SK-N-SH treated with all-trans-retinoic acid at 6 μM for 48 hours (cell line): Measurements from ENCODE around the gene CISD3.

ENCODE experiments used
- ATAC-seq: fragments of 200-7000 bp; cut with Tn5 transposase; 3 replicates; pipeline ENCODE4 v1.9.1; 2020; ENCODE audit warnings: mild to moderate bottlenecking, moderate library complexity
- ARNTL ChIP-seq: fragments of 450-650 bp; formaldehyde crosslinking; IDR thresholded peaks from 2 replicates; pipeline ENCODE4 v1.5.0; 2020; ENCODE audit warnings: low read depth, mild to moderate bottlenecking, moderate library complexity, borderline replicate concordance
- BACH2 ChIP-seq: fragments of 250-450 bp; sonication (Bioruptor Pico); IDR thresholded peaks from 2 replicates; pipeline ENCODE4 v1.9.0; 2021; ENCODE audit warnings: mild to moderate bottlenecking, borderline replicate concordance
- CREB5 ChIP-seq: fragments of 250-450 bp; sonication (Bioruptor Pico); IDR thresholded peaks from 2 replicates; pipeline ENCODE4 v1.5.1; 2020; ENCODE audit warnings: low read depth, mild to moderate bottlenecking, moderate library complexity
- CSDC2 ChIP-seq: fragments of 250-450 bp; sonication (Bioruptor Pico); IDR thresholded peaks from 2 replicates; pipeline ENCODE4 v1.5.0; 2020; ENCODE audit warnings: mild to moderate bottlenecking, moderate library complexity
- CSRNP3 ChIP-seq: fragments of 250-450 bp; sonication (Bioruptor Pico); IDR thresholded peaks from 2 replicates; pipeline ENCODE4 v1.5.1; 2021; ENCODE audit warnings: mild to moderate bottlenecking, moderate library complexity
- ESRRG ChIP-seq: fragments of 250-450 bp; sonication (Bioruptor Pico); IDR thresholded peaks from 2 replicates; pipeline ENCODE4 v1.6.1; 2021; ENCODE audit warnings: mild to moderate bottlenecking
- GLIS3 ChIP-seq: fragments of 250-450 bp; sonication (Bioruptor Pico); IDR thresholded peaks from 2 replicates; pipeline ENCODE4 v1.5.0; 2020; ENCODE audit warnings: mild to moderate bottlenecking, moderate library complexity
- ISL1 ChIP-seq: fragments of 250-450 bp; sonication (Bioruptor Pico); IDR thresholded peaks from 2 replicates; pipeline ENCODE4 v2.1.2; 2022; ENCODE audit warnings: mild to moderate bottlenecking, moderate library complexity
- OSR1 ChIP-seq: fragments of 250-450 bp; sonication (Bioruptor Pico); IDR thresholded peaks from 2 replicates; pipeline ENCODE4 v1.8.0; 2022; ENCODE audit warnings: moderate library complexity, mild to moderate bottlenecking, inconsistent platforms
- PATZ1 ChIP-seq: fragments of 250-450 bp; sonication (Bioruptor Pico); IDR thresholded peaks from 2 replicates; pipeline ENCODE4 v1.8.0; 2020; ENCODE audit warnings: mild to moderate bottlenecking, moderate library complexity, borderline replicate concordance
- PPARA ChIP-seq: fragments of 250-450 bp; sonication (Bioruptor Pico); IDR thresholded peaks from 2 replicates; pipeline ENCODE4 v1.5.0; 2020; ENCODE audit warnings: mild to moderate bottlenecking, borderline replicate concordance
- SNAI2 ChIP-seq: fragments of 250-450 bp; sonication (Bioruptor Pico); IDR thresholded peaks from 2 replicates; pipeline ENCODE4 v1.5.0; 2020; ENCODE audit warnings: mild to moderate bottlenecking, moderate library complexity
- TCF4 ChIP-seq: fragments of 250-450 bp; sonication (Bioruptor Pico); IDR thresholded peaks from 2 replicates; pipeline ENCODE4 v1.8.0; 2021; ENCODE audit warnings: mild to moderate bottlenecking, moderate library complexity, borderline replicate concordance
- TSHZ2 ChIP-seq: fragments of 250-450 bp; sonication (Bioruptor Pico); IDR thresholded peaks from 2 replicates; pipeline ENCODE4 v1.5.0; 2020; ENCODE audit warnings: mild to moderate bottlenecking, moderate library complexity
- ZC3H10 ChIP-seq: fragments of 250-450 bp; sonication (Bioruptor Pico); IDR thresholded peaks from 2 replicates; pipeline ENCODE4 v1.5.1; 2021; ENCODE audit warnings: mild to moderate bottlenecking, moderate library complexity
- ZFP3 ChIP-seq: fragments of 250-450 bp; sonication (Bioruptor Pico); IDR thresholded peaks from 2 replicates; pipeline ENCODE4 v1.5.0; 2020; ENCODE audit warnings: mild to moderate bottlenecking, moderate library complexity
- ZFP30 ChIP-seq: fragments of 450-650 bp; formaldehyde crosslinking; IDR thresholded peaks from 2 replicates; pipeline ENCODE4 v1.5.0; 2022; ENCODE audit warnings: mild to moderate bottlenecking, moderate library complexity
- ZNF565 ChIP-seq: fragments of 450-650 bp; formaldehyde crosslinking; conservative IDR thresholded peaks from 2 replicates; pipeline ENCODE4 v1.5.0; 2020; ENCODE audit warnings: low read depth, mild to moderate bottlenecking, moderate library complexity
- ZNF70 ChIP-seq: fragments of 450-650 bp; formaldehyde crosslinking; IDR thresholded peaks from 2 replicates; pipeline ENCODE4 v1.5.0; 2020; ENCODE audit warnings: mild to moderate bottlenecking, moderate library complexity
- ZNF8 ChIP-seq: fragments of 450-650 bp; formaldehyde crosslinking; IDR thresholded peaks from 2 replicates; pipeline ENCODE4 v1.5.0; 2020; ENCODE audit warnings: mild to moderate bottlenecking, moderate library complexity

The CISD3 gene

GRCh38 chr17:38701504-38702165, 28.5 kb upstream of the CISD3 start:
- peak; percentile 18 for ATAC-seq
- TF ChIP-seq ZNF565 (no peak), BACH2 (CRISPR knock-in tag) (no peak)

GRCh38 chr17:38702166-38702915, 27.8 kb upstream of the CISD3 start:
- TF ChIP-seq TCF4 (no peak), ZNF8 (CRISPR knock-in tag) (0 out of 2 replicates have a peak, but pooled peaks have one; percentile 39), ESRRG (CRISPR knock-in tag) (no peak), TSHZ2 (CRISPR knock-in tag) (0 out of 2 replicates have a peak, but pooled peaks have one; percentile 26)
- ATAC-seq, result peak; percentile 82

GRCh38 chr17:38702916-38703741, 27.0 kb upstream of the CISD3 start:
- no peak for TF ChIP-seq OSR1
- no peak for TF ChIP-seq ZFP3 (CRISPR knock-in tag)
- TF ChIP-seq PATZ1 (CRISPR knock-in tag), result no peak
- no peak for TF ChIP-seq ISL1 (CRISPR knock-in tag)
- TF ChIP-seq ESRRG (CRISPR knock-in tag), result no peak
- TF ChIP-seq ZFP30 (CRISPR knock-in tag), result no peak
- no peak for TF ChIP-seq ZC3H10
- no peak for TF ChIP-seq CREB5 (CRISPR knock-in tag)
- no peak for TF ChIP-seq CSDC2
- no peak for TF ChIP-seq PPARA (CRISPR knock-in tag)
- TF ChIP-seq TCF4, result no peak
- TF ChIP-seq BACH2 (CRISPR knock-in tag), result no peak
- no peak for TF ChIP-seq ARNTL (CRISPR knock-in tag)
- no peak for TF ChIP-seq TSHZ2 (CRISPR knock-in tag)
- no peak for TF ChIP-seq ZNF8 (CRISPR knock-in tag)
- no peak for TF ChIP-seq SNAI2 (CRISPR knock-in tag)
- TF ChIP-seq ZNF70 (CRISPR knock-in tag), result no peak
- TF ChIP-seq GLIS3 (CRISPR knock-in tag), result no peak
- no peak for TF ChIP-seq CSRNP3 (CRISPR knock-in tag)
- TF ChIP-seq, all 23 proteins: peak for 0
- no peak for ATAC-seq
